DND-41 (cell line): ENCODE data around the gene GAD1.

Source experiments
- CTCF ChIP-seq: IDR thresholded peaks from 2 replicates; pipeline ENCODE4 v1.5.1; 2012; ENCODE audit warnings: borderline replicate concordance, low read length, moderate library complexity, mild to moderate bottlenecking; ENCODE audit not compliant: poor library complexity, severe bottlenecking; ENCODE audit errors: extremely low read depth
- EZH2 ChIP-seq: IDR thresholded peaks from 3 replicates; pipeline ENCODE4 v1.6.1; 2012; ENCODE audit warnings: borderline replicate concordance, low read depth, mild to moderate bottlenecking, moderate library complexity, low read length, inconsistent platforms; ENCODE audit not compliant: severe bottlenecking

GRCh38 chr2:170905864-170906263 lies 89.2 kb downstream of the GAD1 start:
- TF ChIP-seq CTCF (no peak), EZH2 (no peak)
